SK-N-MC (cell line): ENCODE measurements around the gene NFKBIL1.
A peak's percentile ranks its signal among the peaks of the same experiment; 100 is the strongest.

Source experiments
- EZH2 ChIP-seq: fragments of 200-600 bp; sonication (generic); IDR thresholded peaks from one replicate; pipeline ENCODE4 v1.6.1; 2017; ENCODE audit warnings: antibody characterized with exemption
- FOXP2 ChIP-seq: optimal IDR thresholded peaks from 2 replicates; pipeline ENCODE3; 2011; ENCODE audit warnings: mild to moderate bottlenecking, moderate library complexity; ENCODE audit not compliant: insufficient read depth; ENCODE audit errors: extremely low read length, control extremely low read depth
- POLR2AphosphoS5 ChIP-seq: IDR thresholded peaks from 2 replicates; pipeline ENCODE4 v1.6.1; 2012; ENCODE audit warnings: mild to moderate bottlenecking, low read depth, low read length, borderline replicate concordance

DNA sequence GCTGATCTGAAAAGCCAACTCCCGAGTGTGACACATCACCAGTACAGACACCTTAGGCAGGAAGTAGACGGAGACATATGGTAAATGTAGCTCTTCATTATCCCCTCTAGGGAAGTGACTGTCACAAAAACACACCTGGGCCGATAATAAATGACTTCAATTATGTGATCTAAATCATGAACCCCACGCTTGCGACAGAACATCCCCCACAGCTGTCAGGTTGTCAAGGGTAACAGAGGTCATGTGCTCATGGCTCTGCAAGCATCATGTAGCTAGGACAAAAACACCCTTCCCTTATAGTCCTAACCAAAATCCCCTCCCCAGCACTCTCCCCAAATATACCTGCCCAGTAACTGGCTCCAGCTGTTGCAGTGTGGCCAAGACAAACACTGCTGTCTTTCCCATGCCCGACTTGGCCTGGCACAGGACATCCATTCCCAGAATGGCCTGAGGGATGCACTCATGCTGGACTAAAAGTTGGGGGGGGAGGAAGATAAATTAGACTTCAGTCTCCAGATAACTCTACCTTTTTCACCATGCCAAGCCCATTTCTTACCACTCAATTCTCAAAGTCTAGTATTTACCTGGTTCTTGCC lies 8.5 kb upstream of the NFKBIL1 start:
- TF ChIP-seq POLR2AphosphoS5: peak; percentile 38; the same call in 1 of the 2 replicates
- no peak for TF ChIP-seq EZH2
- no peak for TF ChIP-seq FOXP2
